Measurements from ENCODE around the gene CYRIA. TPM values are rescaled to one million over a fixed set of nuclear protein-coding genes. Genes with fewer than 3 reads are reported as not detected.

CYRIA gene
- polyA plus RNA-seq, 1 donor (not counting 4 experiments of a cell fraction or from before 2014, with no cell fraction given), result 0.79 TPM

GRCh38 chr2:16709769-16710168 is 44.1 kb upstream of the CYRIA start:
- H3K4me1 ChIP-seq (ENCODE audit: control insufficient read depth, extremely low read depth, insufficient read depth, low read length), result no peaks in the 10 kb centered on the region
- no peak for FAIRE-seq
- dilution Hi-C loops (cut with MboI; ENCODE audit: extremely low pct_ligation_motif_present, low sequenced_read_pairs), result no loop called here

GRCh38 chr2:16708173-16708572 is 42.5 kb upstream of the CYRIA start:
- no peak overlapping the region for H2AFZ ChIP-seq (ENCODE audit: control insufficient read depth, low read length)
- H3K4me3 ChIP-seq (ENCODE audit: control insufficient read depth in 2 of 3, extremely low read depth in 1 of 3, insufficient read depth in 2 of 3, low read depth in 1 of 3, low read length in 3 of 3), result no peak overlapping the region
- dilution Hi-C loops (cut with MboI; ENCODE audit: extremely low pct_ligation_motif_present, low sequenced_read_pairs), result no loop called here
- H3K4me2 ChIP-seq (ENCODE audit: control insufficient read depth, extremely low read depth, insufficient read depth, low read depth, low read length), result no peak overlapping the region
- no peaks in the 10 kb centered on the region for H4K20me1 ChIP-seq (ENCODE audit: control insufficient read depth, extremely low read depth, insufficient read depth, low read length)
- H3K36me3 ChIP-seq (ENCODE audit: control insufficient read depth in 2 of 2, extremely low read depth in 1 of 2, insufficient read depth in 2 of 2, low read length in 2 of 2), result no peaks in the 10 kb centered on the region
- no peaks in the 10 kb centered on the region for H3K79me2 ChIP-seq (ENCODE audit: control insufficient read depth, insufficient read depth, low read length)
- no peaks in the 10 kb centered on the region for H3K9me1 ChIP-seq (ENCODE audit: control insufficient read depth, extremely low read depth, insufficient read depth, low read length)
- no peak overlapping the region for H3K9ac ChIP-seq (ENCODE audit: control insufficient read depth, extremely low read depth, insufficient read depth, low read length)
- no peaks in the 10 kb centered on the region for H3K4me1 ChIP-seq (ENCODE audit: control insufficient read depth, extremely low read depth, insufficient read depth, low read length)
- DNase-seq (ENCODE audit: low read depth, low spot score) (no peak), FAIRE-seq (no peak)
- H3K27me3 ChIP-seq (ENCODE audit: control insufficient read depth, extremely low read depth, insufficient read depth, low read length), result no peaks in the 10 kb centered on the region
- TF ChIP-seq EZH2 (IDR thresholded peaks at IDR 0.05; ENCODE audit: low read length) (no peak), CTCF (optimal IDR thresholded peaks at IDR 0.05 in 1 of 3, IDR thresholded peaks at IDR 0.05 in 1 of 3, conservative IDR thresholded peaks at IDR 0.05 in 1 of 3; ENCODE audit: extremely low read depth in 1 of 3, insufficient read depth in 2 of 3, low read length in 3 of 3) (no peak)
- no peaks in the 10 kb centered on the region for H3K9me3 ChIP-seq (ENCODE audit: control insufficient read depth, low read depth, low read length)
- no peak overlapping the region for H3K27ac ChIP-seq (ENCODE audit: control insufficient read depth, insufficient read depth, low read length)

More at GRCh38 chr2:16709769-16710168, 44.1 kb upstream of the CYRIA start:
- Histone ChIP-seq H3K9me1 (ENCODE audit: control insufficient read depth, extremely low read depth, insufficient read depth, low read length) (no peaks in the 10 kb centered on the region), H3K9me3 (ENCODE audit: control insufficient read depth, low read depth, low read length) (no peaks in the 10 kb centered on the region), H3K27me3 (ENCODE audit: control insufficient read depth, extremely low read depth, insufficient read depth, low read length) (no peaks in the 10 kb centered on the region), H3K27ac (ENCODE audit: control insufficient read depth, insufficient read depth, low read length) (no peak overlapping the region), H3K36me3 (ENCODE audit: control insufficient read depth in 2 of 2, extremely low read depth in 1 of 2, insufficient read depth in 2 of 2, low read length in 2 of 2) (no peaks in the 10 kb centered on the region), H2AFZ (ENCODE audit: control insufficient read depth, low read length) (no peak overlapping the region), H3K4me3 (ENCODE audit: control insufficient read depth in 2 of 3, extremely low read depth in 1 of 3, insufficient read depth in 2 of 3, low read depth in 1 of 3, low read length in 3 of 3) (no peak overlapping the region), H3K9ac (ENCODE audit: control insufficient read depth, extremely low read depth, insufficient read depth, low read length) (no peak overlapping the region), H3K4me2 (ENCODE audit: control insufficient read depth, extremely low read depth, insufficient read depth, low read depth, low read length) (no peak overlapping the region), H4K20me1 (ENCODE audit: control insufficient read depth, extremely low read depth, insufficient read depth, low read length) (no peaks in the 10 kb centered on the region), H3K79me2 (ENCODE audit: control insufficient read depth, insufficient read depth, low read length) (no peaks in the 10 kb centered on the region)
- DNase-seq (ENCODE audit: low read depth, low spot score), result no peak
- no peak for TF ChIP-seq EZH2 (IDR thresholded peaks at IDR 0.05; ENCODE audit: low read length)
- TF ChIP-seq CTCF (optimal IDR thresholded peaks at IDR 0.05 in 1 of 3, IDR thresholded peaks at IDR 0.05 in 1 of 3, conservative IDR thresholded peaks at IDR 0.05 in 1 of 3; ENCODE audit: extremely low read depth in 1 of 3, insufficient read depth in 2 of 3, low read length in 3 of 3), result no peak
